HepG2 (cell line): Measurements from ENCODE around the gene FBXO24. TPM values are rescaled to one million over a fixed set of nuclear protein-coding genes. Genes with fewer than 3 reads are reported as not detected.

Experiments used
- ARNTL ChIP-seq: sonication (generic); formaldehyde crosslinking; IDR thresholded peaks from 2 replicates; pipeline ENCODE4 v1.4.0; 2020; ENCODE audit warnings: mild to moderate bottlenecking, missing genetic modification reagents
- CCAR2 ChIP-seq: fragments of 200-400 bp; formaldehyde crosslinking; optimal IDR thresholded peaks from 2 replicates; pipeline ENCODE3; 2018; ENCODE audit warnings: low read depth, mild to moderate bottlenecking, low read length, moderate library complexity
- ESRRA ChIP-seq: sonication (generic); formaldehyde crosslinking; IDR thresholded peaks from 2 replicates; pipeline ENCODE4 v1.5.1; 2020; ENCODE audit warnings: mild to moderate bottlenecking, low read depth, missing genetic modification reagents
- HNRNPL ChIP-seq: fragments of 200-400 bp; formaldehyde crosslinking; IDR thresholded peaks from 2 replicates; pipeline ENCODE4 v1.6.1; 2017; ENCODE audit warnings: mild to moderate bottlenecking, low read depth, low read length
- HOXA7 ChIP-seq: sonication (generic); formaldehyde crosslinking; IDR thresholded peaks from 2 replicates; pipeline ENCODE4 v1.8.1; 2022; ENCODE audit warnings: mild to moderate bottlenecking, missing genetic modification reagents, moderate library complexity
- JDP2 ChIP-seq: sonication (generic); formaldehyde crosslinking; IDR thresholded peaks from 2 replicates; pipeline ENCODE4 v1.8.1; 2022; ENCODE audit warnings: missing genetic modification reagents, borderline replicate concordance
- KLF15 ChIP-seq: sonication (generic); formaldehyde crosslinking; IDR thresholded peaks from 2 replicates; pipeline ENCODE4 v1.8.1; 2023; ENCODE audit warnings: borderline replicate concordance, mild to moderate bottlenecking, inconsistent platforms, missing genetic modification reagents, mixed read lengths
- NCOR1 ChIP-seq: fragments of 200-600 bp; sonication (generic); IDR thresholded peaks from 2 replicates; pipeline ENCODE4 v1.7.0; 2017; ENCODE audit warnings: antibody characterized with exemption, low read length, borderline replicate concordance
- NR0B2 ChIP-seq: sonication (generic); formaldehyde crosslinking; IDR thresholded peaks from 2 replicates; pipeline ENCODE4 v1.4.0; 2020; ENCODE audit warnings: mild to moderate bottlenecking, missing genetic modification reagents
- NR2C2 ChIP-seq: sonication (generic); formaldehyde crosslinking; IDR thresholded peaks from 2 replicates; pipeline ENCODE4 v1.4.0; 2020; ENCODE audit warnings: missing genetic modification reagents, mild to moderate bottlenecking, moderate library complexity, borderline replicate concordance
- PAF1 ChIP-seq: IDR thresholded peaks from 2 replicates; pipeline ENCODE4 v1.6.1; 2016; ENCODE audit warnings: missing genetic modification reagents, missing compliant biosample characterization
- POLR2G ChIP-seq: fragments of 200-400 bp; formaldehyde crosslinking; IDR thresholded peaks from 2 replicates; pipeline ENCODE4 v1.6.1; 2018; ENCODE audit warnings: mild to moderate bottlenecking, low read depth, low read length, moderate library complexity
- SIN3A ChIP-seq: IDR thresholded peaks from 2 replicates; pipeline ENCODE4 v1.6.1; 2011; ENCODE audit warnings: low read depth, mild to moderate bottlenecking, control low read depth, low read length, borderline replicate concordance
- TP53 ChIP-seq: sonication (generic); formaldehyde crosslinking; conservative IDR thresholded peaks from 2 replicates; pipeline ENCODE4 v1.4.0; 2020; ENCODE audit warnings: missing genetic modification reagents
- ZNF280D ChIP-seq: sonication (generic); formaldehyde crosslinking; IDR thresholded peaks from 2 replicates; pipeline ENCODE4 v1.5.1; 2020; ENCODE audit warnings: mild to moderate bottlenecking, missing genetic modification reagents
- ZNF430 ChIP-seq: sonication (generic); formaldehyde crosslinking; IDR thresholded peaks from 2 replicates; pipeline ENCODE4 v1.9.0; 2021; ENCODE audit warnings: mild to moderate bottlenecking, missing genetic modification reagents
- ZNF549 ChIP-seq: sonication (generic); formaldehyde crosslinking; IDR thresholded peaks from 2 replicates; pipeline ENCODE4 v1.5.0; 2020; ENCODE audit warnings: missing genetic modification reagents
- ZNF556 ChIP-seq: sonication (generic); formaldehyde crosslinking; IDR thresholded peaks from 2 replicates; pipeline ENCODE4 v1.4.0; 2020; ENCODE audit warnings: mild to moderate bottlenecking, missing genetic modification reagents, borderline replicate concordance
- ZNF784 ChIP-seq: sonication (generic); formaldehyde crosslinking; IDR thresholded peaks from 2 replicates; pipeline ENCODE4 v1.5.1; 2020; ENCODE audit warnings: missing genetic modification reagents, mild to moderate bottlenecking, borderline replicate concordance
- ZNF790 ChIP-seq: sonication (generic); formaldehyde crosslinking; IDR thresholded peaks from 2 replicates; pipeline ENCODE4 v1.8.0; 2022; ENCODE audit warnings: missing genetic modification reagents, mild to moderate bottlenecking, borderline replicate concordance
- polyA plus RNA-seq, 8 experiments: library from polyadenylated mRNA; depleted of rRNA in 3 of 8; stranded (reverse) in 7 of 8; unstranded in 1 of 8; fragments of >200 nt; fragmentation: Illumina TruSeq in 4 of 8; extraction: Trizol in 4 of 8; gene quantifications; 2 replicates each; pipeline versions ENCODE4 v1.2.1 to v1.2.3, GENCODE V29; 2011 to 2016; ENCODE audit warnings: low read depth in 4 of 8, missing spikeins in 1 of 8, mixed read lengths in 1 of 8; ENCODE audit not compliant: insufficient read depth in 1 of 8
- total RNA-seq, 5 experiments: library from RNA; depleted of rRNA; stranded (reverse); fragments of >200 nt; fragmentation: Illumina TruSeq; extraction: Trizol; gene quantifications; 2 replicates each; pipeline ENCODE4 v1.2.3, GENCODE V29; 2016; ENCODE audit warnings: low read depth in 1 of 5
- TF ChIP-seq, protein P1 (sequence below): sonication (generic); formaldehyde crosslinking; IDR thresholded peaks from 2 replicates; pipeline ENCODE4 v1.4.0; 2020; ENCODE audit warnings: missing genetic modification reagents

FBXO24 gene
- total and polyA plus RNA-seq, 2 of the 13 experiments (the other 11 are each of a cell fraction or from before 2014, with no cell fraction given), result 0.20 to 0.55 TPM

GRCh38 chr7:100544386-100544785, 41.7 kb upstream of the FBXO24 start (continued):
- TF ChIP-seq ZNF790 (CRISPR knock-in tag) (no peak), HOXA7 (CRISPR knock-in tag) (no peak), NCOR1 (no peak), SIN3A (no peak), POLR2G (peak; percentile 52; the same call in 1 of the 2 replicates), PAF1 (CRISPR knock-in tag) (no peak), NR2C2 (CRISPR knock-in tag) (no peak), ZNF549 (CRISPR knock-in tag) (no peak), ESRRA (peak; percentile 57; the same call in 1 of the 2 replicates), TP53 (CRISPR knock-in tag) (no peak), HNRNPL (no peak), ZNF784 (CRISPR knock-in tag) (no peak), KLF15 (CRISPR knock-in tag) (no peak), CCAR2 (no peak), ZNF556 (CRISPR knock-in tag) (no peak), ZNF280D (CRISPR knock-in tag) (no peak), ARNTL (CRISPR knock-in tag) (0 out of 2 replicates have a peak, but pooled peaks have one; percentile 43), JDP2 (no peak), ZNF430 (CRISPR knock-in tag) (no peak), NR0B2 (CRISPR knock-in tag) (no peak)
- TF ChIP-seq, protein P1, sequence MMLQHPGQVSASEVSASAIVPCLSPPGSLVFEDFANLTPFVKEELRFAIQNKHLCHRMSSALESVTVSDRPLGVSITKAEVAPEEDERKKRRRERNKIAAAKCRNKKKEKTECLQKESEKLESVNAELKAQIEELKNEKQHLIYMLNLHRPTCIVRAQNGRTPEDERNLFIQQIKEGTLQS, result no peak
